Measurements from ENCODE around the gene ARF6. TPM values are rescaled to one million over a fixed set of nuclear protein-coding genes. Genes with fewer than 3 reads are reported as not detected.

Gene ARF6
- total RNA-seq, 4 donors from 2014 or later = 41.5 to 66.4 (median 51.7) TPM

GRCh38 chr14:49928015-49928414, 35.1 kb downstream of the ARF6 start:
- H3K4me1 ChIP-seq = no peaks in the 10 kb centered on the region

DNA sequence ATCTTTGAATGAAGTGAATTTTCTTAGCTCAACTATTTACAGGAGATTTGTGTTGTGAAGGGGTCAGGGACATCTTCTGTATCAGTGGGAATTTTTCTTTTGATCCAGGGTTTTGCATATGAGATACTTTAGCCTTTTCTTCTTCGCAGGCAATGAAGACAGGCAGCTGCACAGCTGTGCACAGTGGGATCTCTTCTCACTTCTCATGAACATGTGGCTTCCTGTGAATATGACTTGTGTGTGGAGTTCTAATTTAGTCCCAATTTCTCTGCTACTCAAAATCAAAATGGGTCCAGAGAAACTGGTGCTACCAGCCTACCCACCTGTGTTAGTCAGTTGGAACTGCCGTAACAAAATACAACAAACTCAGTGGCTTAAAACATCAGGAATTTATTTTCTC, 37.8 kb downstream of the ARF6 start:
- Histone ChIP-seq H3K27ac (replicated peaks in 1 of 4) (no peak overlapping the region), H3K36me3 (no peaks in the 10 kb centered on the region), H3K4me3 (no peak overlapping the region), H3K9me3 (no peaks in the 10 kb centered on the region), H3K27me3 (no peaks in the 10 kb centered on the region), H3K4me1 (no peaks in the 10 kb centered on the region)
- TF ChIP-seq POLR2AphosphoS5 (IDR thresholded peaks at IDR 0.05) (no peak), CTCF (IDR thresholded peaks at IDR 0.05) (no peak), EP300 (IDR thresholded peaks at IDR 0.05) (no peak), POLR2A (IDR thresholded peaks at IDR 0.05; ENCODE audit: low read depth) (no peak)
- 89% methylated on average over 2 of the region's 2 CpGs for WGBS
- intact Hi-C loops (cut with DNase I) = no loop called here
- no peak for DNase-seq (ENCODE audit: extremely low spot score)

More at GRCh38 chr14:49928015-49928414, 35.1 kb downstream of the ARF6 start:
- no peaks in the 10 kb centered on the region for H3K9me3 ChIP-seq
- H3K4me3 ChIP-seq = no peak overlapping the region
- H3K36me3 ChIP-seq = no peaks in the 10 kb centered on the region
- 89% methylated on average over 2 of the region's 2 CpGs for WGBS
- H3K27me3 ChIP-seq = no peaks in the 10 kb centered on the region
- no peak overlapping the region for H3K27ac ChIP-seq (replicated peaks in 1 of 4)
- intact Hi-C loops (cut with DNase I) = no loop called here
- DNase-seq (ENCODE audit: extremely low spot score) = no peak
- TF ChIP-seq CTCF (IDR thresholded peaks at IDR 0.05) (no peak), EP300 (IDR thresholded peaks at IDR 0.05) (no peak), POLR2AphosphoS5 (IDR thresholded peaks at IDR 0.05) (no peak), POLR2A (IDR thresholded peaks at IDR 0.05; ENCODE audit: low read depth) (no peak)

- no peak overlapping the region for H3K4me3 ChIP-seq
- H3K27me3 ChIP-seq = no peaks in the 10 kb centered on the region
- DNase-seq (ENCODE audit: extremely low spot score) = no peak
- 87% methylated on average over 3 of the region's 3 CpGs for WGBS
- H3K36me3 ChIP-seq = no peaks in the 10 kb centered on the region
- intact Hi-C loops (cut with DNase I) = no loop called here
- H3K4me1 ChIP-seq = no peaks in the 10 kb centered on the region
- TF ChIP-seq POLR2A (IDR thresholded peaks at IDR 0.05; ENCODE audit: low read depth) (no peak), CTCF (IDR thresholded peaks at IDR 0.05) (no peak), POLR2AphosphoS5 (IDR thresholded peaks at IDR 0.05) (no peak), EP300 (IDR thresholded peaks at IDR 0.05) (no peak)
- H3K27ac ChIP-seq (replicated peaks in 1 of 4) = no peak overlapping the region
- no peaks in the 10 kb centered on the region for H3K9me3 ChIP-seq
These were observed 38.6 kb downstream of the ARF6 start for GRCh38 chr14:49931523-49931922.

- Histone ChIP-seq H3K36me3 (no peaks in the 10 kb centered on the region), H3K27me3 (no peaks in the 10 kb centered on the region), H3K4me3 (no peak overlapping the region), H3K9me3 (no peaks in the 10 kb centered on the region), H3K4me1 (no peaks in the 10 kb centered on the region), H3K27ac (replicated peaks in 1 of 4) (no peak overlapping the region)
- DNase-seq (ENCODE audit: extremely low spot score) = no peak
- 97% methylated on average over 4 of the region's 4 CpGs for WGBS
- TF ChIP-seq POLR2AphosphoS5 (IDR thresholded peaks at IDR 0.05) = no peak
- no peak for TF ChIP-seq POLR2A (IDR thresholded peaks at IDR 0.05; ENCODE audit: low read depth)
- TF ChIP-seq CTCF (IDR thresholded peaks at IDR 0.05) = no peak
- no peak for TF ChIP-seq EP300 (IDR thresholded peaks at IDR 0.05)
- intact Hi-C loops (cut with DNase I) = no loop called here
These were observed 40.2 kb downstream of the ARF6 start for GRCh38 chr14:49933128-49933527.

DNA sequence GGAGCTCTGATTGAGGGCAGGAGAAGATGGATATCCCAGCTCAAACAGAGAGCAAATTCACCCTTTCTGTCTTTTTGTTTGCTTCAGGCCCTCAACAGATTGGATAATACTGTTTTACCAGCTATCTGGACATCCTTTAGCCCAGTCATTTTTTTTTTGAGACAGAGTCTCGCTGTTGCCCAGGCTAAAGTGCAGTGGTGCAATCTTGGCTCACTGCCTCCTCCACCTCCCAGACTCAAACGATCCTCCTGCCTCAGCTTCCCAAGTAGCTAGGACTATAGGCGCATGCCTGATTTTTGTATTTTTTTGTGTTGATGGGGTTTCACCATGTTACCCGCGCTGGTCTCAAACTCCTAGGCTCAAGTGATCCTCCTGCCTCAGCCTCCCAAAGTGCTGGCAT, 40.8 kb downstream of the ARF6 start:
- H3K27me3 ChIP-seq = no peaks in the 10 kb centered on the region
- WGBS = 81% methylated on average over 5 of the region's 5 CpGs
- intact Hi-C loops (cut with DNase I) = no loop called here
- no peaks in the 10 kb centered on the region for H3K9me3 ChIP-seq
- no peaks in the 10 kb centered on the region for H3K36me3 ChIP-seq
- no peak for TF ChIP-seq POLR2A (IDR thresholded peaks at IDR 0.05; ENCODE audit: low read depth)
- no peak for TF ChIP-seq EP300 (IDR thresholded peaks at IDR 0.05)
- no peak for TF ChIP-seq CTCF (IDR thresholded peaks at IDR 0.05)
- no peak for TF ChIP-seq POLR2AphosphoS5 (IDR thresholded peaks at IDR 0.05)
- no peak overlapping the region for H3K27ac ChIP-seq (replicated peaks in 1 of 4)
- H3K4me3 ChIP-seq = no peak overlapping the region
- no peaks in the 10 kb centered on the region for H3K4me1 ChIP-seq
- DNase-seq (ENCODE audit: extremely low spot score) = no peak
